Measurements from ENCODE around the gene PDZK1IP1. TPM values are rescaled to one million over a fixed set of nuclear protein-coding genes. Genes with fewer than 3 reads are reported as not detected.

Gene PDZK1IP1
- total and polyA plus RNA-seq, 2 of the 13 experiments (the other 11 are each of a cell fraction or from before 2014, with no cell fraction given), result 0.24 to 1.6 TPM

- TF ChIP-seq TBL1XR1 (IDR thresholded peaks at IDR 0.05; ENCODE audit: borderline replicate concordance, low read length, partially characterized antibody) (no peak), PHF20 (CRISPR knock-in tag; IDR thresholded peaks at IDR 0.05) (no peak), ZNF362 (CRISPR knock-in tag; IDR thresholded peaks at IDR 0.05; ENCODE audit: borderline replicate concordance) (no peak), ZMYM3 (CRISPR knock-in tag; IDR thresholded peaks at IDR 0.05) (peak; percentile 39; the same call in 1 of the 2 replicates), TCF12 (IDR thresholded peaks at IDR 0.05) (no peak), TCF12 (CRISPR knock-in tag; IDR thresholded peaks at IDR 0.05) (peak; percentile 62; the same call in 1 of the 2 replicates), ZNF18 (CRISPR knock-in tag; IDR thresholded peaks at IDR 0.05; ENCODE audit: insufficient replicate concordance) (peak; percentile 43), RARG (CRISPR knock-in tag; IDR thresholded peaks at IDR 0.05; ENCODE audit: low read depth) (no peak), ATF7-NPFF (CRISPR knock-in tag; IDR thresholded peaks at IDR 0.05; ENCODE audit: low read depth) (no peak), ARNT2 (CRISPR knock-in tag; IDR thresholded peaks at IDR 0.05; ENCODE audit: low read depth) (peak; percentile 46; the same call in 1 of the 2 replicates), ZMAT3 (CRISPR knock-in tag; conservative IDR thresholded peaks at IDR 0.05) (no peak), TBP (CRISPR knock-in tag; IDR thresholded peaks at IDR 0.05) (no peak), ZFP37 (CRISPR knock-in tag; IDR thresholded peaks at IDR 0.05; ENCODE audit: borderline replicate concordance) (peak; percentile 73; the same call in 1 of the 2 replicates), ZBTB37 (CRISPR knock-in tag; IDR thresholded peaks at IDR 0.05) (no peak), MAX (IDR thresholded peaks at IDR 0.05) (peak; percentile 55; the same call in 1 of the 2 replicates), ZSCAN21 (CRISPR knock-in tag; IDR thresholded peaks at IDR 0.05; ENCODE audit: borderline replicate concordance) (no peak; the same call in 1 of the 2 replicates), ZNF891 (CRISPR knock-in tag; IDR thresholded peaks at IDR 0.05) (peak; percentile 74; the same call in 1 of the 2 replicates), U2AF2 (IDR thresholded peaks at IDR 0.05; ENCODE audit: low read depth, low read length) (no peak), ZNF761 (CRISPR knock-in tag; conservative IDR thresholded peaks at IDR 0.05) (peak; percentile 64; the same call in 1 of the 2 replicates), ZSCAN31 (CRISPR knock-in tag; IDR thresholded peaks at IDR 0.05; ENCODE audit: low read depth) (peak; percentile 71; the same call in 1 of the 2 replicates), SIN3A (IDR thresholded peaks at IDR 0.05; ENCODE audit: borderline replicate concordance, low read depth, low read length) (no peak), REXO4 (CRISPR knock-in tag; IDR thresholded peaks at IDR 0.05; ENCODE audit: borderline replicate concordance) (no peak), ZNF790 (CRISPR knock-in tag; IDR thresholded peaks at IDR 0.05; ENCODE audit: borderline replicate concordance) (no peak; the same call in 1 of the 2 replicates), ZNF678 (CRISPR knock-in tag; IDR thresholded peaks at IDR 0.05) (no peak), NR2F6 (IDR thresholded peaks at IDR 0.05) (no peak), NR2F6 (CRISPR knock-in tag; IDR thresholded peaks at IDR 0.05) (peak; percentile 57)
Measured at GRCh38 chr1:47192458-47193384, 2.9 kb upstream of the PDZK1IP1 start (continued).

Measured in HepG2 (cell line).